Kidney epithelial cell (primary cell): ENCODE measurements around the gene CRABP1. TPM values are rescaled to one million over a fixed set of nuclear protein-coding genes. Genes with fewer than 3 reads are reported as not detected.

Experiments used
- DNase-seq: peaks from one replicate; pipeline ENCODE4 v3.0.0-alpha.2; 2010; ENCODE audit warnings: low read depth
- H3K27me3 ChIP-seq: 2 replicates; pipeline ENCODE4 v1.6.0; 2011; ENCODE audit warnings: low read length; ENCODE audit not compliant: control insufficient read depth, insufficient read depth
- H3K36me3 ChIP-seq: 2 replicates; pipeline ENCODE4 v1.5.1; 2011; ENCODE audit warnings: low read length; ENCODE audit not compliant: control insufficient read depth, insufficient read depth
- H3K4me3 ChIP-seq: 2 replicates; pipeline ENCODE4 v1.5.1; 2011; ENCODE audit warnings: low read depth, mild to moderate bottlenecking, control low read depth, low read length
- CTCF ChIP-seq: IDR thresholded peaks from 2 replicates; pipeline ENCODE4 v1.5.1; 2011; ENCODE audit warnings: mild to moderate bottlenecking, moderate library complexity, low read length, control low read depth, inconsistent platforms; ENCODE audit not compliant: insufficient read depth, poor library complexity, severe bottlenecking
- total RNA-seq: library from RNA; depleted of rRNA; stranded (reverse); fragments of >200 nt; gene quantifications from 2 replicates; pipeline ENCODE4 v1.2.3, GENCODE V29; 2015

Gene CRABP1
- total RNA-seq, 1 donor from 2014 or later, result not detected

DNA sequence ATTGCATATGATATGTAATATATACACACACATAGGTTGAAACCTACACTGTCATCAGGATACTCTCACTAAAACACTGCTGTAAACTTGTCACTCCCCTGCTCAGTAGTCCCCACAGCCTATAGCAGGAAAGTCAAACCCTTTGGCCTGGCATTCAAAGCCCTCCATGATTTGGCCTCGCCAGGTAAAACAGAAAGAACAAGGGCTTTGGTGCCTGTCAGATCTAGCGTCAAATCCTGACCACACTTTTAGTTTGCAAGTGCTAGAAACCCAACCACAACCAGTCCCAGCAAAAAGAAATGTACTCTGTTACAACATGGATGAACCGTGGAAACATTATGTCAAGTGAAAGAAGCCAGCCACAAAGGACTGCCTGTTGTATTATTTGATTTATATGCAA is 11.4 kb downstream of the CRABP1 start:
- DNase-seq, result no peak
- Histone ChIP-seq H3K36me3 (no peaks in the 10 kb centered on the region), H3K4me3 (no peak overlapping the region), H3K27me3 (peaks cover 13% of the 10 kb centered on the region)
- TF ChIP-seq CTCF, result no peak

DNA sequence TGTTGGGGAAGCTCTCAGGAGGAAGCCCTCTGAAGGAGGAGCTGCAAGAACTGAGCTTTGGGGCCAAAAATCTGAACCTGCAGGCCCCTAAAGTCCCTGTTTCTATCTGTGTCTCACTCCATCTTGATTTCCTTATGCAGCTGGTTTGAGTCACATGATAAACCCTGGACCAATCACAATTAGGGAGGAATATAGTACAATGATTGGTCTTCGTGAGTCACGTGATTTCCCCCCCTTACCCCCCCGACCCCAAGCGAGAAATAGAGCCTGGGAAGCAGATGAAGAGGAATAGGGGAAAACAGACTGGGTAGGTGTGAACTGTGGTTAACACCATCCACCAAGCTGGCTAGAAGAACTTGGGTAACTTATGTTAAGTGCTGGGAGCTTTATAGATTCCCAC is 12.9 kb downstream of the CRABP1 start:
- DNase-seq, result no peak
- Histone ChIP-seq H3K36me3 (no peaks in the 10 kb centered on the region), H3K4me3 (no peak overlapping the region), H3K27me3 (peaks cover 2% of the 10 kb centered on the region)
- TF ChIP-seq CTCF, result no peak

DNA sequence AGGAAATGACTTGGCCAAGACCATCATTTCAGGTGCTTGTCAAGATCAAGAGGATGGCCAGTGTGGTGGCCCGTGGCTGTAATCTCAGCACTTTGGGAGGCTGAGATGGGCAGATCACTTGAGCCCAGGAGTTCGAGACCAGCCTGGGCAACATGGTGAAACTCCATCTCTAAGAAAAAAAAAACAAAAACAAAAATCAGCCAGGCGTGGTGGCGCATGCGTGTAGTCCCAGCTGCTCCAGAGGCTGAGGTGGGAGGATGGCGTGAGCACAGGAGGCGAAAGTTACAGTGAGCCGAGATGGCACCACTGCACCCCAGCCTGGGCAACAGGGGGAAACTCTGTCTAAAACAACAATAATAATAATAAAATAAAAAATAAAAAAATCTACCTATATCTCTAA is 15.0 kb downstream of the CRABP1 start:
- no peak for DNase-seq
- Histone ChIP-seq H3K36me3 (no peaks in the 10 kb centered on the region), H3K4me3 (no peak overlapping the region), H3K27me3 (no peaks in the 10 kb centered on the region)
- no peak for TF ChIP-seq CTCF

DNA sequence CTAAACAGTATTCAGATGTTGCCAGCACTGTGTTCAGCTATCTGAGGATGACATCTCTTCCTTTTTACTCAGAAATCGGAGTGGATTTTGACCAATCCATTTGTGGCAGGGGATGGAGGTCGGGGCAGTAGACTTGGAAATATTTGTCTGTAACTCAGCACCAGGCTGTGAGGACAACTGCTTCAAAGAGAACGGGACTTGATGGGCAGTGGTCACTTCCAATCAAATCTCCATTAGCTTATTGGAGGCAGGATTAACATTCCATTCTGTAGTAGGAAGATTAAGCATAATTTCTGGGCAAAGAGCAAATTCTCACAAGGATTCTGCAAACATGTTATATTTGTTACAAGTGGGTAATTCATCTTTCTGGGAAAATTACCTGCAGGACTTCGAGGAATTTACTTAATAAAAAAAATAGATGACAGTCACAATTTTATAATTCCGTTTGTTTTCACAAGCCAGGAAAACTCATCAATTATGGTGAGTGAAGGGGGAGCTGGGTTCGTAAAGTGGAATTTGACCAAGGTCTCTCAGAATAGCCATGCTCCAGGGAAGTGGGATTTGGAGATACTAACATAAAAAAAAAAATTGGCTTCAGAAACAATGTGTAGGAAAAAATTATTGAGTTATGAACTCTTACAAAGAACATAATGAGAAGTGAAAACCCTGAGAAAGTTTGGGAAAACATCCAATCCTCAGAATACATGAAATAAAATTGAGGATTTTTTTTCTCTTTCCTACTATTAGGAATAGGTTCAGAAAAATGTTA is 18.1 kb downstream of the CRABP1 start:
- no peak overlapping the region for H3K4me3 ChIP-seq
- no peak for DNase-seq
- H3K27me3 ChIP-seq, result peaks cover 10% of the 10 kb centered on the region

GRCh38 chr15:78359041-78359808 is 19.1 kb downstream of the CRABP1 start:
- Histone ChIP-seq H3K27me3 (peaks cover 13% of the 10 kb centered on the region), H3K36me3 (no peaks in the 10 kb centered on the region), H3K4me3 (no peak overlapping the region)
- no peak for TF ChIP-seq CTCF
- no peak for DNase-seq

More for the DNA sequence above, 18.1 kb downstream of the CRABP1 start:
- TF ChIP-seq CTCF, result no peak
- H3K36me3 ChIP-seq, result no peaks in the 10 kb centered on the region
